DMS53 (cell line): ENCODE measurements around the gene TFB2M.

Experiments used
- DNase-seq: peaks from one replicate; lab custom pipeline; 2025; lab: John Stamatoyannopoulos, UW

TFB2M gene

GRCh38 chr1:246552110-246552509 is 14.0 kb downstream of the TFB2M start:
- DNase-seq: no peak

GRCh38 chr1:246550402-246550801 is 15.7 kb downstream of the TFB2M start:
- no peak for DNase-seq

GRCh38 chr1:246549665-246550064 is 16.4 kb downstream of the TFB2M start:
- DNase-seq: no peak

- no peak for DNase-seq
Measured at GRCh38 chr1:246544001-246544400, 22.1 kb downstream of the TFB2M start.

DNA sequence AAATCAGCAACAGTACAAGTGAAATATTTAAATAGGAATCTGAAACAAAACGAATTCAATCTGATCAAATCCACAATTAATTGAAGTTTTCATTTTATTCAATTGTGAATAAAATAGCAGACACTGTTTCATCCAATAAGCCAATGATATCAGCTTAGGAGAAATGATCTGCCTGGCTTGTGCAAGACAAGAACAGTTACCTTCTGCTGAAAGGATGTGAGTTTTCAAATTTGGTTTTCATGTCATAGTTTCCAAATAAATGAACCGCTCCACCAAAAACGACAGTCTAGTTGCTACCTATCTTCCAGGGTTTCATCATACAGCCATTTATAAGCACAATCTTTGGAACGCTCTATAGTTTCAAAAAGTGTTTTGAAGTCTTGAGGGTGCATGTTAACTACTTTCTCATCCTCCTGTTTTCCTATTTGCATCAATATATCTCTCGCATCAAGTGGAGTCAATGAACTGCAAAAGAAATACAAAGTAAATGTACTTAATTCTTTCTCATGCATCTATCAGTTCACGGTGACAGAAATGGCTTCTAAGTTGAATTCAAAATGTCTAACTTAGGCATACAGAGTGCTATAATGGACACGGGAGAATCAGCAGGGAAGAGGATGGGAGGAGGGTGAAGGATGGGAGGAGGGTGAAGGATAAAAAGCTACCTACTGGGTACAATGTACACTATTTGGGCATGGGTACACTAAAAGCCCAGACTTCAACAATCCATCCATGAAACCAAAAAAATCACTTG is 25.1 kb downstream of the TFB2M start:
- no peak for DNase-seq

DNA sequence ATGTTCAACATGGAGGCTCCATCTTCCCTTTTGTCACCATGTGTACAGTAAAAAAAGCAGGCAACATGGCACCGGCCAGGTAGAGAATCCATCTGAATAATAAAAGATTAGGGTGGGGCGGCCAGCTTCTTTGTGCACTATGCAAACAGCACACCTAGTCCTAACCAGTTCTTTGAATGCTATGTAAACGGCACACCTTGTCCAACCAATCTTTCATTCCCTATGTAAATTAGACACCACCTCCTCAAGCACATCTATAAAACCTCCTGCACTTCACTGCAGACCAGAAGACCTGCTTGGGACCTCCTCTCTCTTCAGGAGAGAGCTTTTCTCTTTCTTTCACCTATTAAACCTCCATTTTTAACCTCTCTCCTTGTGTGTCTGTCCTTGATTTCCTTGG is 28.2 kb downstream of the TFB2M start:
- no peak for DNase-seq

DNA sequence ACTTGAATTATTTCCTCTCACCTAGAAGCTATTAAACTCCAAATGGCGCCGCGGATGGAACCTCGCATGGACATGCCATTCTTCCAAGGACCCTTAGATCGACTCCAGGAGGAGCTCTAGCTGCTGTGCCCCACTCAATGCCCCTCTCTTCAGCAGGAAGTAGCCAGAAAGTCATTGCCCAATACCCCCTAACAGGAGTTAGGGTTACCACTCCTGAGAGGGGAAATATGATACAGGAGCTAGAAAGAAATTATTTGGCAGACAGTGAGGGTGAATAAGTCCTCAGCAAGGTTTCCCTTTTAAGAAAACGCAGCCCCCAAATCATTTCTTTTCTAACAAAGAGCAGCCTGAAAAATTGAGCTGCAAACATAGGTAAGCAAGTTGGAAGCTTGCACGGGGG is 28.6 kb downstream of the TFB2M start:
- DNase-seq: no peak

DNA sequence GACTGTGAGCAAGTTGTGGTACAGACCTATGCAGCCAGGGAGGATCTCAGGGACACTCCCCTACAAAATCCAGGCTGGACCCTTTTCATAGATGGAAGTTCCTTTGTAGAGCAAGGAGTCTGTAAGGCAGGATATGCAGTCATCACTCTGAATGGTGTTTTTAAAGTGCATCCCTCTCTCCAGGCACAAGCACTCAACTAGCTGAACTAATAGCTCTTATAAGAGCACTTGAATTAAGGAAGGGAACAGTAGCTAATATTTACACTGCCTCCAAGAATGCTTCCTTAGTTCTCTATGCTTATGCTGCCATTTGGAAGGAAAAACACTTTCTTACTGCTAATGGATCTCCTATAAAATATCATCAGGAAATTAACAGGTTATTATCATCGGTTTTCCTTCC is 31.9 kb downstream of the TFB2M start:
- DNase-seq: peak; percentile 28

- DNase-seq: no peak
Measured at GRCh38 chr1:246533371-246533905, 32.6 kb downstream of the TFB2M start.

- peak; percentile 12 for DNase-seq
Measured at GRCh38 chr1:246532519-246532918, 33.5 kb downstream of the TFB2M start.

DNA sequence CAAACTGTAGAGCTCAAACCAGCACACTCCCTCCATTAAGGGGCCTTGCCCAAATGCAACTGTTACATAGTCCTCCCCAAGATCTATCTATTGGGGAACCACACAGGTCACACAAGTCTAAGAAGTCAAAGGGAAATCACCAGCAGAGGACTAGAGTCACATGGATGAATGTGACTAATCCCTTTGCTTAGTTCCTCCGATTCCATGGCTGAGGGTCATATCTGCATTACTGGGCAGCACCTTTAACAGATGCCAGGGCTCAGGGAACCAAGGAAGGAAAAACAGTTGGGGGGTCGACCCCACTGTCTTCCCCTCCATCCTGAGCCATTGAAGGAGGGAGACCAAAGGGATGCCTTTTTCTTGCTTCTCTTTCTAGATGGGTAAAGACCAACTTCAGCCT is 35.6 kb downstream of the TFB2M start:
- DNase-seq: no peak

DNA sequence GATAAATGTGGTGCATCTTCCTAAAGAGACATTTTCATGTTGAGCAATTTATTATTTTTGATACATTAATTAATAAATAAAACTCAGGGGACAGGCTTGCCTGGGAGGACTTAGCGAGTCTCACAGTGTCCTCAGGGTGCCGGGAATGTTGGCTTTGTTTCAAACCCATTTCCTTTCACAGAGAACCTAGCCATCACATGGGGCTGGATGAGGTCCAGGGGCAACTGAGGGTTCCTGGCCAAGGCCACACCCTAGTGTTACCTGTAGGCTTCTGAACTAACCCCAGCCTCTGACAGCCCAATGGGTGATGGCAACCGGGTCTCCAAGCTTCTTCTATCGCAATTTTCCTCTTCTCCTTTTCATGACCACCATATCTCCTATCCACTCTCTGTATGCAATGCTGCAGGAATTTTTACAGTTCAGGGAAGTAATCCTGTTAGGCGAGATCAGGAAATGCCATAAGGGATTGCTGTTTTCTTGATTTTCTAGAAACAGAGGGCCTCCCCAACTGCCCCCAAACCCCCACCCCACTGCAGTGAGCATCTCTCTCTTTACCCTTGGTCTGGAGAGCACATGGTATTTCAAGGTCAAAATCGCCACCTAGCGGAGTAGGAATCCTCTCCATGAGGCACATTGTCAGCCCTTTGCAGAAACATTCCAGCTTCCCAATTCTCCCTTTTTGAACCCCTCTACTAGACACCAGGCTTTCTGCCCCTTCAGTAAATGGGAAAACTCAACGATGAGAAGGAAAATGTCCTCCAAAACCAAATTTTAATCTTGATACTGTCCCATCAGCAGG is 36.9 kb downstream of the TFB2M start:
- DNase-seq: no peak

DNA sequence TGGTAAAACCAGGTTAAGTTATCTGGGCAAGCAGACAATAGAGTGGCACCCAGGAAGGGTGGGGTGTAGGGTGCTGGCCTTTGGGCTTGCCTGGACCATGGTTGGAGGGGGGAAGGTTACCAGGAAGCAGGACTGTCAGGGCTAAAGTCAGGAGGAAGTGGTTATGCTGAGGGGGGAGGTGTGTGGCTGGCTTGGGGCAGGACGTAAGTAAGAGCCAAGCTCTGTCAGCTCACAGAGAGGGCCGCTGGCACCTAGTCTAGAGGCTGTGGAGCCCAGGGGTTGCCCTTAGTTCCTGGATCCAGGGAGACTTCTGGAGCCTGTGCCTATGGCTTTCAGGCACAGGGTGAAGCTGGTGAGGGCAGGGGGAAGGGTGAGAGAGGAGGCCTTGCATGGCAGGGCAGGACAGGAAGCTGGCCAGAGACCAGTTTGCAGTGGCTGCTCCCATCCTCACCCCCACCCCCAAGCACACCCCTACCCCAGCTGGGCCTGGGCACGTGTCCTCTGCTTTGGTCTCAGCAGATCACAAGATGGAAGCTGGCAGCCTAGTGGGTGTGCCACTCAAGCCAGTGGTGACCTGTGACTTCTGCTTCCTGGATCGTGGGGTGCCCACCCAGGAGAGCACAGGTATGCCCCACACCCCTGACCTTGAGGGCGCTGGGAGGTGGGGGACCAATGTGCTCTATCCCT is 38.5 kb downstream of the TFB2M start:
- peak; percentile 34 for DNase-seq

DNA sequence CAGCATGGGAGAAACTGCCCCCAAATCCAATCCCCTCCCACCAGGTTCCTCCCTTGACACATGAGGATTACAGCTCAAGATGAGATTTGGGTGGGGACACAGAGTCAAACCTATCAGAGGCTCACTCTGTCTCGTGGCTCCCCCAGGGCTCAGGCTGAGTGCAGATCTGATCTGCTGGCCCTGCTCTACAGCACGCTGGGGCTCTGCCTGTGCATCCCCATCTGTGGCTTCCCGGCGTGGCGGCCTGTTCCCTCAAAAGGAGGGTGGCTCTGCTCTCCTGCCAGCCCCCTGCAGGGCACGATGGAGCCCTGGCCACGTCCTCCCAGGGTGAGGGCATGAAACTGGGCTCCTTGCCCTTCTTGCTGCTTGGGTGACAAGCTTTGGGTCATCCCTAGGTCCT is 39.1 kb downstream of the TFB2M start:
- no peak for DNase-seq

- no peak for DNase-seq
Measured at GRCh38 chr1:246526380-246526779, 39.7 kb downstream of the TFB2M start.

- DNase-seq: no peak
Measured at GRCh38 chr1:246519514-246519913, 46.5 kb downstream of the TFB2M start.

- DNase-seq: no peak
Measured at GRCh38 chr1:246518456-246519205, 47.4 kb downstream of the TFB2M start.

DNA sequence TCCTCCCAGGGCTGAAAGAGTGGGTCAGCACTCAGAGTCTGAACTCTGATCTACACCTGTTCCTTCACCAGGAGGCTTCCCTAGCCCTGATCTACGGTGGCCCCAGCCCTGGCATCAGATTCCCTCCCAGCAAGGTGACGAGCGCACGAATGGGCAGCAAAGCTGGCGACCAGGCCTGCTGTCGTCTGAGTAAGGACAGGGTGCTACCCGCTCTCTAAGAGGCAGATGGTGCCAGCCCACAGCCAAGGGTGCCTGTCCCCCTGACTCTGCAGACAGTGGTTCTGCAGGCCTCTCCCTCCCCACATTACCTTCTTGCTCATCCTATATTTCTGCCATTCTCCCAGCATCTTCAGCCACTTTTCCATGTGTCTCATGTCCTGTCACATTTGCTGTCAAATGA is 48.7 kb downstream of the TFB2M start:
- no peak for DNase-seq

- no peak for DNase-seq
Measured at GRCh38 chr1:246516126-246516525, 49.9 kb downstream of the TFB2M start.

GRCh38 chr1:246515390-246516005 is 50.6 kb downstream of the TFB2M start:
- DNase-seq: no peak

DNA sequence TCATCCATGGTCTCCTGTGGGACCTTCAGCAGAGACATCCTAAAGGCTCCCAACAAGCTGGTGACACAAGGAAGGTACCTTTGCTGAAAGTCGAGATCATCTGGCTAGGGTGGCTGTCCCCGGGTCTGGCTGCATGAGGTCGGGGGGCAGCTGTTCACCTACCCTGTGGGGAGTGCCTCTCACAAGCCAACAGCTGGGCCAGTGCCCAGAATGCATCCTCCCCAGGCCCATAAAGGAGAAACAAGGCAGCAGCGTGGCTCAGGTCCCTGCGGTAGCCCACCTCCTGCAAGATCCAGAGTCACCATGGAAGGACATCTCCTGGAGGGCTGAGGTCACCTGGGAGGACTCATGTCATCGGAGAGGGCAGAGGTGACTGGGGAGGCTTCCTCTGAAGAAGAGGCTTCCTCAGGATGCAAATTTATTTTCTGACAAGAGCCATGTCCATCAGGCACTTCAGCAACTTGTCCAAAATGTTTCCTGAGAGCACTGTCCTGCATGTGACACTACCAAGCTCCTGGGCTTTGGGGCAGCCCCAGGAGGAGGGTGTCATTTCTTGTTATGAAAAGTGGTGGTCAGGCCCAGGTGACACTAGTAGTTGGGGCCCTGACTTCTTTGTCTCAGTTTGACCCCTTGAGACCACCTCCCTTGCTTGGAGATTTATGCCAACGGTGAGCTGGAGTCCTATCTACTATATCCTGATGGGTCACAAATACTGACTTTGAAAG is 52.3 kb downstream of the TFB2M start:
- DNase-seq: no peak
